Measurements from ENCODE around the gene CDC14A. TPM values are rescaled to one million over a fixed set of nuclear protein-coding genes. Genes with fewer than 3 reads are reported as not detected.

The CDC14A gene
- total and polyA plus RNA-seq, 8 donors, result 8.9 to 16.4 (median 14.2) TPM

- TF ChIP-seq CTCF (IDR thresholded peaks at IDR 0.05), result no peak
Observed at GRCh38 chr1:100358210-100358609, 5.9 kb downstream of the CDC14A start.

GRCh38 chr1:100359139-100359538 lies 6.8 kb downstream of the CDC14A start:
- H3K4me3 ChIP-seq, result no peak overlapping the region
- TF ChIP-seq CTCF (IDR thresholded peaks at IDR 0.05), result no peak
- H3K27ac ChIP-seq, result peak overlapping the region in 1 of 2 donors; percentile 65
- no peak for DNase-seq
- no peaks in the 10 kb centered on the region for H3K27me3 ChIP-seq
- peaks cover 17 to 58% of the 10 kb centered on the region in 2 donors for H3K4me1 ChIP-seq
- no peaks in the 10 kb centered on the region for H3K9me3 ChIP-seq
- H3K36me3 ChIP-seq, result no peaks in the 10 kb centered on the region
- ATAC-seq, result no peak
- intact Hi-C loops (cut with DNase I), result loop anchor here in 1 of 2 donors (10.0 kb wide), 1 partner anchor 96 kb away; no protein-coding TSS in a partner anchor

More at GRCh38 chr1:100358210-100358609, 5.9 kb downstream of the CDC14A start:
- Histone ChIP-seq H3K36me3 (no peaks in the 10 kb centered on the region), H3K4me1 (peaks cover 18 to 67% of the 10 kb centered on the region in 2 donors), H3K4me3 (no peak overlapping the region), H3K27me3 (no peaks in the 10 kb centered on the region), H3K9me3 (no peaks in the 10 kb centered on the region), H3K27ac (peak overlapping the region in 1 of 2 donors; percentile 9)
- intact Hi-C loops (cut with DNase I), result loop anchor here in 1 of 2 donors (10.0 kb wide), 1 partner anchor 97 kb away; no protein-coding TSS in a partner anchor
- DNase-seq (no peak), ATAC-seq (no peak)

- DNase-seq, result peak in 1 of 4 donors; percentile 53
Observed at GRCh38 chr1:100360790-100361510, 8.6 kb downstream of the CDC14A start.

GRCh38 chr1:100361511-100362089 lies 9.3 kb downstream of the CDC14A start:
- Histone ChIP-seq H3K36me3 (no peaks in the 10 kb centered on the region), H3K27ac (peak overlapping the region in 1 of 2 donors; percentile 65), H3K27me3 (no peaks in the 10 kb centered on the region), H3K4me3 (no peak overlapping the region), H3K9me3 (no peaks in the 10 kb centered on the region), H3K4me1 (peaks cover 11 to 42% of the 10 kb centered on the region in 2 donors)
- DNase-seq, result no peak
- intact Hi-C loops (cut with DNase I), result no loop called here
- TF ChIP-seq CTCF (IDR thresholded peaks at IDR 0.05), result no peak
- ATAC-seq, result no peak

More at GRCh38 chr1:100360790-100361510, 8.6 kb downstream of the CDC14A start:
- no peak for TF ChIP-seq CTCF (IDR thresholded peaks at IDR 0.05)
- intact Hi-C loops (cut with DNase I), result no loop called here
- peak overlapping the region; percentile 23 to 65 for H3K27ac ChIP-seq
- peak; percentile 70 for ATAC-seq
- H3K4me3 ChIP-seq, result no peak overlapping the region
- peaks cover 11 to 46% of the 10 kb centered on the region in 2 donors for H3K4me1 ChIP-seq
- no peaks in the 10 kb centered on the region for H3K36me3 ChIP-seq
- no peaks in the 10 kb centered on the region for H3K9me3 ChIP-seq
- no peaks in the 10 kb centered on the region for H3K27me3 ChIP-seq

GRCh38 chr1:100362821-100363466 lies 10.6 kb downstream of the CDC14A start:
- ATAC-seq, result no peak
- intact Hi-C loops (cut with DNase I), result no loop called here

More at GRCh38 chr1:100362821-100363466, 10.6 kb downstream of the CDC14A start:
- Histone ChIP-seq H3K27me3 (no peaks in the 10 kb centered on the region), H3K9me3 (no peaks in the 10 kb centered on the region), H3K36me3 (no peaks in the 10 kb centered on the region), H3K27ac (no peak overlapping the region), H3K4me1 (peaks cover 8 to 31% of the 10 kb centered on the region in 2 donors), H3K4me3 (no peak overlapping the region)
- no peak for DNase-seq
- TF ChIP-seq CTCF (IDR thresholded peaks at IDR 0.05), result no peak

All from left lung (tissue), 10 donors.